Stimulated activated CD4-positive, alpha-beta T cell treated with anti-CD3 and anti-CD28 coated beads, Interleukin-2, amount 100 ng/mL, for 4 hours (primary cell): Measurements from ENCODE around the gene C14orf132.

Experiments used
- DNase-seq: peaks from one replicate; pipeline ENCODE4 v3.0.0-alpha.2; 2020; ENCODE audit warnings: low read depth

C14orf132 gene

GRCh38 chr14:96098309-96098998 is 59.3 kb downstream of the C14orf132 start:
- DNase-seq: no peak

GRCh38 chr14:96098999-96099335 is 59.8 kb downstream of the C14orf132 start:
- no peak for DNase-seq

- DNase-seq: peak; percentile 40
Observed at GRCh38 chr14:96100161-96101064, 61.3 kb downstream of the C14orf132 start.

GRCh38 chr14:96102081-96102856 is 63.1 kb downstream of the C14orf132 start:
- no peak for DNase-seq

- DNase-seq: no peak
Observed at GRCh38 chr14:96103075-96103474, 63.9 kb downstream of the C14orf132 start.

GRCh38 chr14:96103560-96104460 is 64.6 kb downstream of the C14orf132 start:
- no peak for DNase-seq

- no peak for DNase-seq
Observed at GRCh38 chr14:96104469-96105057, 65.4 kb downstream of the C14orf132 start.

- no peak for DNase-seq
Observed at GRCh38 chr14:96105089-96105925, 66.1 kb downstream of the C14orf132 start.

- DNase-seq: no peak
Observed at GRCh38 chr14:96105926-96106441, 66.8 kb downstream of the C14orf132 start.

- DNase-seq: no peak
Observed at GRCh38 chr14:96106891-96107290, 67.7 kb downstream of the C14orf132 start.

- DNase-seq: no peak
Observed at GRCh38 chr14:96108061-96108795, 69.1 kb downstream of the C14orf132 start.

- no peak for DNase-seq
Observed at GRCh38 chr14:96108911-96109310, 69.7 kb downstream of the C14orf132 start.

GRCh38 chr14:96109596-96110355 is 70.6 kb downstream of the C14orf132 start:
- no peak for DNase-seq

GRCh38 chr14:96112032-96112431 is 72.9 kb downstream of the C14orf132 start:
- DNase-seq: no peak

- no peak for DNase-seq
Observed at GRCh38 chr14:96114002-96114401, 74.8 kb downstream of the C14orf132 start.

- DNase-seq: no peak
Observed at GRCh38 chr14:96117101-96117897, 78.1 kb downstream of the C14orf132 start.

GRCh38 chr14:96117960-96118359 is 78.8 kb downstream of the C14orf132 start:
- no peak for DNase-seq

- DNase-seq: no peak
Observed at GRCh38 chr14:96118391-96118790, 79.2 kb downstream of the C14orf132 start.
